AG08395 (cell line): ENCODE data around the gene DCN.

ENCODE experiments used
- DNase-seq: peaks from one replicate; pipeline ENCODE4 v3.0.0; 2012; ENCODE audit warnings: mixed read lengths, low spot score

Gene DCN

GRCh38 chr12:91186156-91186555, 3.5 kb upstream of the DCN start:
- no peak for DNase-seq

- no peak for DNase-seq
These were observed 2.8 kb upstream of the DCN start for GRCh38 chr12:91185421-91185820.

- DNase-seq: no peak
These were observed 934 bp upstream of the DCN start for GRCh38 chr12:91183551-91183950.

GRCh38 chr12:91180582-91181395, 1.8 kb downstream of the DCN start:
- DNase-seq: peak; percentile 67

- no peak for DNase-seq
These were observed 2.6 kb downstream of the DCN start for GRCh38 chr12:91179966-91180561.

GRCh38 chr12:91179315-91179714, 3.3 kb downstream of the DCN start:
- no peak for DNase-seq

- DNase-seq: no peak
These were observed 3.8 kb downstream of the DCN start for GRCh38 chr12:91178781-91179180.

GRCh38 chr12:91178139-91178561, 4.5 kb downstream of the DCN start:
- DNase-seq: peak; percentile 13

- DNase-seq: no peak
These were observed 5.2 kb downstream of the DCN start for GRCh38 chr12:91177381-91177780.

GRCh38 chr12:91176915-91177314, 5.7 kb downstream of the DCN start:
- DNase-seq: no peak

GRCh38 chr12:91176358-91176757, 6.3 kb downstream of the DCN start:
- no peak for DNase-seq

GRCh38 chr12:91173124-91173523, 9.5 kb downstream of the DCN start:
- DNase-seq: no peak

- no peak for DNase-seq
These were observed 10.5 kb downstream of the DCN start for GRCh38 chr12:91172096-91172495.

- DNase-seq: no peak
These were observed 11.1 kb downstream of the DCN start for GRCh38 chr12:91171476-91171875.

- no peak for DNase-seq
These were observed 19.5 kb downstream of the DCN start for GRCh38 chr12:91163116-91163515.

GRCh38 chr12:91161009-91161408, 21.6 kb downstream of the DCN start:
- no peak for DNase-seq

- no peak for DNase-seq
These were observed 26.6 kb downstream of the DCN start for GRCh38 chr12:91155990-91156389.

- no peak for DNase-seq
These were observed 28.5 kb downstream of the DCN start for GRCh38 chr12:91154131-91154530.

- no peak for DNase-seq
These were observed 38.6 kb downstream of the DCN start for GRCh38 chr12:91144053-91144452.

GRCh38 chr12:91143206-91143605, 39.4 kb downstream of the DCN start:
- no peak for DNase-seq

- DNase-seq: peak; percentile 10
These were observed 40.4 kb downstream of the DCN start for GRCh38 chr12:91142221-91142631.

- peak; percentile 62 for DNase-seq
These were observed 42.3 kb downstream of the DCN start for GRCh38 chr12:91140026-91140931.

GRCh38 chr12:91139286-91139685, 43.3 kb downstream of the DCN start:
- DNase-seq: no peak
